G401 (cell line): ENCODE data around the gene NUPR1. TPM values are rescaled to one million over a fixed set of nuclear protein-coding genes. Genes with fewer than 3 reads are reported as not detected.
A peak's percentile ranks its signal among the peaks of the same experiment; 100 is the strongest.
"Not testable (repeated sequence)": the region's sequence is repeated elsewhere in the genome, so short reads cannot be mapped to it uniquely, and the experiment has no call there.

Experiments used
- DNase-seq: peaks from one replicate; pipeline ENCODE4 v3.0.0-alpha.2; 2015; ENCODE audit warnings: low spot score
- in situ Hi-C: cut with HindIII; loops from 2 replicates; pipeline ENCODE4 v1.10.0; 2016; ENCODE audit warnings: low sequenced_read_pairs, mixed read lengths
- total RNA-seq: library from RNA; depleted of rRNA; stranded (reverse); fragments of >200 nt; shearing (Covaris generic); gene quantifications from 2 replicates; pipeline ENCODE4 v1.2.3, GENCODE V29; 2014; rRNA removed

The NUPR1 gene, protein sequence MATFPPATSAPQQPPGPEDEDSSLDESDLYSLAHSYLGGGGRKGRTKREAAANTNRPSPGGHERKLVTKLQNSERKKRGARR
- 113 and 153 TPM in 2 replicates for total RNA-seq

GRCh38 chr16:28538733-28539596 is at the start of gene NUPR1:
NUPR1 (minus strand) TSS chr16:28538974; CDS start chr16:28538907, 67 bp downstream.
- in situ Hi-C loops: no loop called here
- peak; percentile 99 for DNase-seq

GRCh38 chr16:28587386-28587785 is 48.6 kb upstream of the NUPR1 start:
- in situ Hi-C loops: no loop called here
- DNase-seq: no peak

DNA sequence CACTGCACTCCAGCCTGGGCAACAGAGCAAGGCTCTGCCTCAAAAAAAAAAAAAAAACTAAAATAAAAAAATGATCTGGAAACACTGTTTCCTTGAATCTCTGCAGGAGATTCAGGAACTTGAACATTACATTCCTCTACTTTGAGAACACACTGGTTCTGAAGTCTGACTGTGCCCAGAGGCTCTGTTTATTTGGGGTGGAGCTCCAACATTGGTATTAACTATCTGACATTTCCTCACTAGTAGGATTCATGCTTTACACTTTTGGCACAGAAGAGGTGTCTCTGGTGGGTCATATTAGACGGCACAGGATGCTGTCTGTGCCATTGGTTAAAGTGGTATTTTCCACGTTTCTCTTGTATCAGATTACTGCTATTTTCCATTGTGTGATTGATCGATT is 47.7 kb upstream of the NUPR1 start:
- in situ Hi-C loops: no loop called here
- DNase-seq: no peak

DNA sequence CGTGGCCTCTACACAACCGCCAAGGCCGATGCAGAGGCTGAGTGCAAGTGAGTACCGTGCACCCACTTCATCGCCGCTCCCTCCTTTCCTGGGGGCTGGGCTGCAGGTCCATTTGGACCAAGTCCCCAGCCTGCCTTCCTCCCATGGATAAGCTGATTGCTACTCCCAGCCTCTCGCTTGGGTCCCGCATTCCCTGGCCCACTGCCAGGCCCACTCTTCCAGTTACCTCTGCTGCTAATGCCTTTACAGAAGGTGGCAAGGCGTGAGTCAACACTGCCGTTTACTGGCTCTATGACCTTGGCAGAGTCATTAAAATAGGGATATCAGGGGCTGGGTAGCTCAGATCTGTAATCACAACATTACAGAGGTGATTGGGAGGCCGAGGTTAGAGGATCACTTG is 46.9 kb upstream of the NUPR1 start:
- in situ Hi-C loops: no loop called here
- DNase-seq: no peak

DNA sequence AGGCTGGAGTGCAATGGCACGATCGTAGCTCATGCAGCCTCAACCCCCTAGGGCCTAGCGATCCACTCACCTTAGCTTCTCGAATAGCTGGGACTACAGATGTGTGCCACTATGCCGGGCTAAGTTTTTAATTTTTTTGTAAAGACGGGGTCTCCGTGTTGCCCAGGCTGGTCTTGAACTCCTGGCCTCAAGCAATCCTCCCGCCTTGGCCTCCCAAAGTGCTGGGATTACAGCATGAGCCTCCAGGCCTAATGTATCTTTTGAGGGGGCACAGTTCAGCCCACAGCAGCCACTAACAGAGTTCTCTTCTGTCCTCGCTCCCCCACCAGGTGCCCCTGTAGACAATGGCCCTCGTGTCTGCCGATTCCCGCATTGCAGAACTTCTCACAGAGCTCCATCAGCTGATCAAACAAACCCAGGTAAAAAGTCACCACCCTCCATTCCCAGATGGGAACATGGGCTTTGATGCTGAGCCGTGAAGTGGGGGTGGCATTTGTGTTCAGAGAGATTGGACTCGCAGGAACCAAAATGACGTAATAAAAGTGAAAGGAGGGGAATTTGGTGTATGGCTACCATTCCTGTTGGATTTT is 42.0 kb upstream of the NUPR1 start:
- DNase-seq: no peak
- in situ Hi-C loops: no loop called here

GRCh38 chr16:28575446-28576109 is 36.8 kb upstream of the NUPR1 start:
- no peak for DNase-seq
- in situ Hi-C loops: no loop called here

GRCh38 chr16:28574925-28575324 is 36.2 kb upstream of the NUPR1 start:
- in situ Hi-C loops: no loop called here
- DNase-seq: no peak

DNA sequence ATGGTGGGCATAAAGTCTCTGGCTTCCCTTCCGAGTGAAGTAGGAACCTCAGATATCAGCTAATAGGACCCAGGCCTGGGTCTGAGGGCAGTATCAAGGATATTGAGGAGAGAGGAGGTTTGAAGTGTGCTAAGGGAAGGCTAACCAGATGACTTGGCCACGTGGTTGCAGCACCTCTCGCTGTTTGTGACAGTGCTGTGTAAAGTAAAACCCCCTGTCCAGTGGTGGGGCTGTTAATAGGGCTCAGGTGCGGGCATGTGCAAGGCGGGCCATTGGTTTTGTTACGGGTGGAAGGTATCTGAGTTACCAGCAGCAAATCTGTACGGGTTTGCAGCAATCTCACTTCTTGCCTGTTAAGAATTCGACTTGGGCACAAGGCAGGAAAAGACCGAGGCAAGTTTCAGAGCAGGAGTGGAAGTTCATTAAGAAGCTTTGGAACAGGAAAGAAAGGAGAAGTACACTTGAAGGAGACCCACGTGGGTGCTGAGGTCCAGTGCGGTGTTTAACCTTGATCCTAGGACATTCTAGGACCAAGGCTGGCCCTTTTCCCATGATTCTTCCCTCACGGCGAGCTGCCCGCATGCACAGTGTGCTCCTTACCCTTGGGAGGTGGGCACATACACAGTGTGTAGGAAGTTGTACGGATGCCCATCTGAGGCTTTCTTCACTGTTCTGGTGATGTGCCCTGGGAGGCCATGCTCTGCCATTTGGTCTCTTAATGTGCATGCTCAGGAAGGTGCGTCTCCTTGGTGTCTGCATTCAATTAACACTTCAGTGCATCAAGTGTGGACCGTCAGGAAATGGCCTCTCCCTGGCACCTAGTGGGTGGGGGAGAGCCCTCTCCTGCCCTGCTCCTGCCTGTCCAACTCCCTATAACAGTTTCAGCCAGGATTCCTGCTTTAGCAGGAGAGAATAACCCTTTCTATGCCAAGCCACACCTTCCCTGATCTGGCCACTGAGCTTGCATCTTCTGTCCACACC is 35.3 kb upstream of the NUPR1 start:
- in situ Hi-C loops: no loop called here
- no peak for DNase-seq

DNA sequence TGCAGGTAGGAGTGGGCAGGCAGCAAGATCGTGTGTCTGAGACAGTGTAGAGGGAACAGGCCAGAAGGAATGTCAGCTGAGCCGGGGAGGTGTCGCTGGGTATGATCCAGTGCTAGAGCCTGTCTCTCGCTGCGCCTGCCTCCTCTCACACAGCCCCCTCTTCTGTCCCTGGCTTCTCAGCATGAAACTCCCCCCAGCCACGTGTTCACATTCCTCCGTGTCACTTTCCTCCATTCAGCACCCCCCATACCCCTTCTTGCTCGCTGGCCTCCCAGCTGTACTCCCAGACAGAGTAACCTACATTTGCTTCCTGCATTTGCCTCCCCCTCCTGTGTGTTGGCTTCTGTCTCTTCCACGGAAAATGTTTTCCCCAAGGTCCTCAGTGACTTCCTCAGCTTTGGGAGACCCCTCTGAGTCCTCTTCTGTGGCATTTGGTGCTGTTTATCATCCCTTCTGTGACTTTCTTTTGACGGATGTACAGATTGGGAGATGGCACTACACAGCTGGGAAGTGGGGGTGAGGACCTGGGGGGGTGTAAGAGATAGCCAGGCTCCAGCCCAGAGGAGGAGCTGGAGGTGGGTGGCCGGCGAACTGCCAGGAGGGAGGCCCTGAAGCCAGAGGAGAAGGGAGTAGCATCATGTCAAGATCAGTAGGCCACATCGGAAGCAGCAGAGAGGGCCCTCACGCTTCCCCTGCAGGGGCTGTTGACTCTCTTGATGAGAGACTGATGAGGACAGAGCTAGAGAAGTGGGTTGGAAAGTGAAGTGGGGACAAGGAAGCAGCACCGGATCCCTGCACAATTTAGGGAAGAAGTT is 34.1 kb upstream of the NUPR1 start:
- DNase-seq: peak; percentile 67
- in situ Hi-C loops: no loop called here

DNA sequence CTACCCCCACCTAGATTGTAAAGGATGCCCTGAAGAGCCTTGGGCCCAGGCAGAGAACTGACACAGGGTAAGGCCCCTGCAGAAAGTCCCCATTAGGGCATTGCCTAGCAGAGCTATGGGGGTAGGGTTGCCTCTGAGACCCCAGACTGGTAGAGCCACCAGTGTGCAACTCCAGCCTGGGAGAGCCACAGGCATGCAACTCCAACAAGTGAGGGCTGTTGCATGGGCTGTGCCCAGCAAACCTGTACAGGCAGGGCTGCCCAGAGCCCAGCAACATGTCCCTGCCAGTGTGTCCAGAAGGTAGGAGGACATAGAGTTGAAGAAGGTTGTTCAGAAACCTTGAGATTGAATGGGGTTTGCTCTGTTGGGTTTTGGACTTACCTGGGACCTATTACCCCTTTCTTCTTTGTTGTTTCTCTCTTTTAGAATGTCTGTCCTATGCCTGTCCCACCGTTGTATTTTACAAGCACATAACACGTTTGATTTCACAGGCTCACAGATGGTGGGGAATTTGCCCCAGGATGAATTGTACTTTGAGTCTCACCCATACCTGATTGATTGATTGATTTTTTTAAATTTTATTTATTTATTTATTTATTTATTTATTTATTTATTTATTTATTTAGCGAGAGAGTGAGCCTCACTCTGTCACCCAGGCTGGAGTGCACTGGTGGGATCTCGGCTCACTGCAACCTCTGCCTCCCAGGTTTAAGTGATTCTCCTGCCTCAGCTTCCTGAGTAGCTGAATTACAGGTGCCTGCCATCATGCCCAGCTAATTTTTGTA is 31.4 kb upstream of the NUPR1 start:
- in situ Hi-C loops: no loop called here
- DNase-seq: no peak

- in situ Hi-C loops: no loop called here
- DNase-seq: no peak
Observed at GRCh38 chr16:28569021-28569420, 30.2 kb upstream of the NUPR1 start.

DNA sequence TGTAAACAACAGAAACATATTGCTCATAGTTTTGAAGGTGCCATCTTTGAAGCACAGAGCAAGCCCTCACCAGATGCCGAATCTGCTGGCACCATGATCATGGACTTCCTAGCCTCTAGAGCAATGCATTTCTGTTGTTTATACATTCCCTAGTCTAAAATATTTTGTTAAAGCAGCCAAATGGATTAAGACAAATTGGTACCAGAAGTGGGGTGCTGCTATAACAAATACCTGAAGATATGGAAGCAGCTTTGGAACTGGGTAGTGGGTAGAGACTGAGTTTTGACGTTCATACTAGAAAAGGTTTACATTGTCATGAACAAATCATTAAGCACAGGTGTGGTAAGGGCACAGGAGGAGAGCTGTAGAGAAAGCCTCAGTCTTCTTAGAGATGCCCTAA is 28.5 kb upstream of the NUPR1 start:
- no peak for DNase-seq
- in situ Hi-C loops: no loop called here

GRCh38 chr16:28566233-28566925 is 27.6 kb upstream of the NUPR1 start:
- in situ Hi-C loops, DNase-seq: not testable (repeated sequence)

- in situ Hi-C loops: no loop called here
- no peak for DNase-seq
Observed at GRCh38 chr16:28563218-28563617, 24.4 kb upstream of the NUPR1 start.

DNA sequence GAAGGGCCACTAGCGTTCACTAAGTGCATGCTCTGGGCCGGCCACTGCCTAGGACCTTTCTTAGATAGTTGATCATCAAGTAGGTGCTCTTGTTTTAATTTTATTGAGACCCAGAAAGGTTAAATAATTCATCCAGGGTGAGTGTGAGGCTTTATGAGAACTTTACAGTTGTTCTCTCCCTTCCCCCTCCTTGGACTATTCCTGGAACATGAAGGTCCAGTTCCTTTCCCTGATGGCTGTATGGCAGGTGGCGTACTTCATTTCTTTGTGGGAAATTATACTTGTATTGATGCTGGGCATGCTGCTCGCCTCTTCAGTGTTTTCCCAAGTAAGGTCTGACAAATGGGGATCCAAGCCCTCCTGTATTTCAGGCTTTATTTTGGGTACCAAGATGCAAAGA is 23.4 kb upstream of the NUPR1 start:
- in situ Hi-C loops: no loop called here
- no peak for DNase-seq

DNA sequence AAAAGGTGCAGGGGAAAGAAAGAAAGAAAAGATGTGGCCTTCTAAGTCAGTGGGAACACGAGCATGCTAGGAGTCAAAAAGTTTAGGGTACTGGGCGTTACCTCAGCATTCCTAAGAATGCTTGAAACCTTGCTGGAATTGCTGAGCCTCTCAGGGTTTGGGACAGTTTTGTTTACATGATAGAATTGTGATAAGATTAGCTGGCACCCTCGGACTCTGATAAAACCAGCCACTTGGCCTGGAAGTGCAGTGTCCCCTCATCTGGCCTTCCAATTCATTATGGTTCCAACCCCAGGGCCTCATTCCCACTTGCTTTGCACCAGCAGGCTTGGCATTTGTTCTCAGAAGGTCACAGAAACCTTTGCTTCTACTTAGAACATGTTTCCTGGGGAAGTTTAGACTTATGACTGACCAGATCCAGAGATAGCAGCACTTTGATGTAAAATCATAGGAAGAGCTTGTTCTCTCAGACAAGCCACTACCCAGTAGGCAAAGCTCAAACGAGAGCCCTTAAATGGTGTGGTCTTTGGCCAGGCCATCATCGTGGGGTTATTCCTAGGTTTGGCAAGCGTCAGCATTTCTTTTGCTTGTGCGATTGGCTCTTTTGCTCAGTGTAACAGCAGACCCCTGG is 22.9 kb upstream of the NUPR1 start:
- in situ Hi-C loops: no loop called here
- no peak for DNase-seq
